ENCODE results near the gene HES4.

The HES4 gene, protein sequence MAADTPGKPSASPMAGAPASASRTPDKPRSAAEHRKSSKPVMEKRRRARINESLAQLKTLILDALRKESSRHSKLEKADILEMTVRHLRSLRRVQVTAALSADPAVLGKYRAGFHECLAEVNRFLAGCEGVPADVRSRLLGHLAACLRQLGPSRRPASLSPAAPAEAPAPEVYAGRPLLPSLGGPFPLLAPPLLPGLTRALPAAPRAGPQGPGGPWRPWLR

DNA sequence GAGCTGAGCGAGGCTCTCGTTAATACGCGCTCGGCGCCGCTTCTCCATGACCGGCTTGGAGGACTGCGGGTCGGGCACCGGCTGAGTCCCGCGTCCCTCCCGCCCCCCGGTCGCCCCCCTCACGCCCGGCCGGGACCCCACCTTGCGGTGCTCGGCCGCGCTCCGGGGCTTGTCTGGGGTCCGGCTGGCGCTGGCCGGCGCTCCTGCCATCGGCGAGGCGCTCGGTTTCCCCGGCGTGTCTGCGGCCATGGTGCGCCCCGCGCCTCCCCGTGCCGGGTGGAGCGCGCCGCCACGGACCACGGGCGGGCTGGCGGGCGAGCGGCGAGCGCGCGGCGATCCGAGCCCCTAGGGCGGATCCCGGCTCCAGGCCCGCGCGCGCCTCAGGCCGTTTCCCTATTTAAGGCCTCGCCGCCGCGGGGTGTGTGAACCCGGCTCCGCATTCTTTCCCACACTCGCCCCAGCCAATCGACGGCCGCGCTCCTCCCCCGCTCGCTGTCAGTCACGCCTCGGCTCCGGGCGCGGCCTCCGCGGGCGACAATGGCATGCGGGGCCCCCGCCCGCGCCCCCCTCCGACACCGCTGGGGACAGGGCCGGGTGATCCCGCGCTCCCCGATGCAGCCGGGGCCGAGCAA, at the start of gene HES4:
Gene HES4, minus strand, starts transcription at position 373 of the 632 bp plus-strand sequence. Its CDS starts 124 bp downstream, at position 249.
- DNase-seq = peak; percentile 95

DNA sequence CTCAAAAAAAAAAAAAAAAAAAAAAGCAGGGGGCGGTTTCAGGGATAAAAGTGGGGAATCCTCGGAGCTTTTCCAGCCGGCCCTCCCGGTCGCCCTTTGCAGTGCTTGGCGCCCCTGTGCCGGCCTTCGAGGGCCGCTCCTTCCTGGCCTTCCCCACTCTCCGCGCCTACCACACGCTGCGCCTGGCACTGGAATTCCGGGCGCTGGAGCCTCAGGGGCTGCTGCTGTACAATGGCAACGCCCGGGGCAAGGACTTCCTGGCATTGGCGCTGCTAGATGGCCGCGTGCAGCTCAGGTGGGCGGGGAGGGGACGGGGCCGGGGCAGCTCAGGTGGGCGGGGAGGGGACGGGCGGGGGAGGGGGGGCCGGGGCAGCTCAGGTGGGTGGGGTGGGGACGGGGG, 48.9 kb upstream of the HES4 start:
- DNase-seq = no peak

DNA sequence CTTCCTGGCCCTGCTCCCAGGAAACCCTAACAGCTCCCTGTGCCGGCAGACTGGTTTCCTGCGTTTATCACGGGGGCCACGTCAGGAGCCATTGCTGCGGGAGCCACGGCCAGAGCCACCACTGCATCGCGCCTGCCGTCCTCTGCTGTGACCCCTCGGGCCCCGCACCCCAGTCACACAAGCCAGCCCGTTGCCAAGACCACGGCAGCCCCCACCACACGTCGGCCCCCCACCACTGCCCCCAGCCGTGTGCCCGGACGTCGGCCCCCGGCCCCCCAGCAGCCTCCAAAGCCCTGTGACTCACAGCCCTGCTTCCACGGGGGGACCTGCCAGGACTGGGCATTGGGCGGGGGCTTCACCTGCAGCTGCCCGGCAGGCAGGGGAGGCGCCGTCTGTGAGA, 48.1 kb upstream of the HES4 start:
- DNase-seq = no peak

DNA sequence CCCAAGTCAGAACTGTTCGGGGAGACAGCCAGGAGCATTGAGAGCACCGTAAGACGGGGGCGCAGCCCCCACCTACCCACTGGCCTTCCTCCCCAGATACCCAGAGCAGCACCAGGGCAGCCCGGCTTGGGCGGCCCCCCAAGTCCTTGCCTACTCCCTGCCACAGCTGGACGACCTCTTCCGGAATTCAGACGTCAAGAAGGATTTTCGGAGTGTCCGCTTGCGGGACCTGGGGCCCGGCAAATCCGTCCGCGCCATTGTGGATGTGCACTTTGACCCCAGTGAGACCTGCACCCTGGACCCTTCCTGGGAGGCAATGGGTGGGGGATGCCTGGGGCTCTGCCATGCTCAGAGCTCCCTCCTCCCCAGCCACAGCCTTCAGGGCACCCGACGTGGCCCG, 47.5 kb upstream of the HES4 start:
- no peak for DNase-seq

DNA sequence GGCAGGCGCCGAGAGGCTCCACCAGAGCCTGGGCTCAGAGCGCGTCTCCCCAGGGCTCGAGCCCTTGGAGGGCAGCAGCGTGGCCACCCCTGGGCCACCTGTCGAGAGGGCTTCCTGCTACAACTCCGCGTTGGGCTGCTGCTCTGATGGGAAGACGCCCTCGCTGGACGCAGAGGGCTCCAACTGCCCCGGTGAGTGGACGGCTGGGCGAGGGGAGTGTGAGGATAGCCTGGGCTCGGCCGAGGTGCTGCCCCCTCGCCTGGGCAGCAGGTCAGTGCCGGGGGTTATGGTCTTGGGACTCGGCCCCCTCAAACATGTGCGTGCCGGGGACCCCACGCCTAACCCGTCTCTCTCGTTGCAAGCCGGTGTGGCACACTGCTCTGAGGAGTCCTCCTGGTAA, 46.9 kb upstream of the HES4 start:
- no peak for DNase-seq

DNA sequence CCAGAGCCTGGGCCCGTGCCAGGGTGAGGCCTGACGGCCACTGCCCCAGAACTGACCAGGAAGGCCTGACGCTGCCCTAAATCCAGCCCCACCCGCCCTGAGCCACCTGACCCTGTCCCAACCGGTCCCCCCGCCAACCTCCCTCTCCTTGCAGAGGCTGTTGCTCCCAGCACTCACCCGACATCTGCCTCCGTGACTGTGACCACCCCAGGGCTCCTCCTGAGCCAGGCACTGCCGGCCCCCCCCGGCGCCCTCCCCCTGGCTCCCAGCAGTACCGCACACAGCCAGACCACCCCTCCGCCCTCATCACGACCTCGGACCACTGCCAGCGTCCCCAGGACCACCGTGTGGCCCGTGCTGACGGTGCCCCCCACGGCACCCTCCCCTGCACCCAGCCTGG, 46.3 kb upstream of the HES4 start:
- no peak for DNase-seq

DNA sequence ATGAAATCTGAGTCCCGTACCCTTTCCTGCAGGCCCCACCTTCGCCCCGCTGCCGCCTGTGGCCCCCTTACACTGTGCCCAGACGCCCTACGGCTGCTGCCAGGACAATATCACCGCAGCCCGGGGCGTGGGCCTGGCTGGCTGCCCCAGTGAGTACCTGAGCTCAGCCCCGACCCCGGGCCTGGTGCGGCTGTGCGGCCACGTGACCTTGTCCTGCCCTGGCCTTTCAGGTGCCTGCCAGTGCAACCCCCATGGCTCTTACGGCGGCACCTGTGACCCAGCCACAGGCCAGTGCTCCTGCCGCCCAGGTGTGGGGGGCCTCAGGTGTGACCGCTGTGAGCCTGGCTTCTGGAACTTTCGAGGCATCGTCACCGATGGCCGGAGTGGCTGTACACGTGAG, 45.2 kb upstream of the HES4 start:
- no peak for DNase-seq

DNA sequence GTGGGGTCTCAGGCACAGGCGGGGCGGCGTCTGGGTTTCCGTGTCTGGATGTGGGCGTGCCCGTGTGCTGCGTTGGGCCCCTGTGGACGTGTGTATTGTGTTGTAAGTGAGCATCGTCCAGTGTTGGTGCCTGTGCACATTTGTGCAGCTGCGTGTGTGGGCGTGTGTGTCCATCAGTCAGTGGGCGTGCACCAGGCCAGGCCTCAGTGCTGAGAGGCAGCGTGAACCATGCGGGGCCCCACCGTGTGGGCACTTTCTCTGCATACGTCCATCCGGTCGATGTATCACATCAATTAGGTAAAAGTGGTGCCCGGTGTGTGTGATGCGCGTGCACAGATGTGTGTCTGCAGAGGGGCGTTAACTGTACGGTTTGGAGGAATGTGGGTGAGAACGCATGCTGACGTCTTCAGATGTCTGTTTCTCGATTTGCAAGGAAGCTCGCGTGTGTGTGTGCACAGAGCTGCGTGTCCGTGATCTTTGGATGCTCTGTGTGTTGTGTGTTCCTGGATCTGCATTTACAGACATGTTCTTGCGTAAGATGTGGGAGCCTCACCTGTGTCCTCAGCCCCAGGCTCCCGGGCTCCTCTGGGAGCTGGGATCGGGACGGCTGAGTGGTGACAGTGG, 44.7 kb upstream of the HES4 start:
- DNase-seq = no peak

DNA sequence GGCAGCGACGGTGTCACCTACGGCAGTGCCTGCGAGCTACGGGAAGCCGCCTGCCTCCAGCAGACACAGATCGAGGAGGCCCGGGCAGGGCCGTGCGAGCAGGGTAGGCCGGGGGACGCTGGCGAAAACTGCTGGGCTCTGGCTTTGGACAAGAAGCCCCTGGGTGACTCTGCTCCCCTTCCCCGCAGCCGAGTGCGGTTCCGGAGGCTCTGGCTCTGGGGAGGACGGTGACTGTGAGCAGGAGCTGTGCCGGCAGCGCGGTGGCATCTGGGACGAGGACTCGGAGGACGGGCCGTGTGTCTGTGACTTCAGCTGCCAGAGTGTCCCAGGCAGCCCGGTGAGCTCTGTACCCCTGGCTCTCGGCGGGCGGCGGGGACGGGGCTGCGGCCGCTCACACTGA, 44.0 kb upstream of the HES4 start:
- no peak for DNase-seq

DNA sequence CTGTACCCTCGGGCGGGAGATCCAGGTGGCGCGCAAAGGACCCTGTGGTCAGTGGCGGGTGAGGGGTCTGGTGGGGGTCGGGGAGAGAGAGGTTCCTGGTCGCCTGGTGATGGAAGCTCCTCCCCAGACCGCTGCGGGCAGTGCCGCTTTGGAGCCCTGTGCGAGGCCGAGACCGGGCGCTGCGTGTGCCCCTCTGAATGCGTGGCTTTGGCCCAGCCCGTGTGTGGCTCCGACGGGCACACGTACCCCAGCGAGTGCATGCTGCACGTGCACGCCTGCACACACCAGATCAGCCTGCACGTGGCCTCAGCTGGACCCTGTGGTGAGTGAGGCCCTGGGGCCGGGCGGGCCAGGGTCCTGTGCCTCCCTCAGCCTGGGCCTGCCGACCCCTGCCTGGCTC, 43.5 kb upstream of the HES4 start:
- DNase-seq = no peak

DNA sequence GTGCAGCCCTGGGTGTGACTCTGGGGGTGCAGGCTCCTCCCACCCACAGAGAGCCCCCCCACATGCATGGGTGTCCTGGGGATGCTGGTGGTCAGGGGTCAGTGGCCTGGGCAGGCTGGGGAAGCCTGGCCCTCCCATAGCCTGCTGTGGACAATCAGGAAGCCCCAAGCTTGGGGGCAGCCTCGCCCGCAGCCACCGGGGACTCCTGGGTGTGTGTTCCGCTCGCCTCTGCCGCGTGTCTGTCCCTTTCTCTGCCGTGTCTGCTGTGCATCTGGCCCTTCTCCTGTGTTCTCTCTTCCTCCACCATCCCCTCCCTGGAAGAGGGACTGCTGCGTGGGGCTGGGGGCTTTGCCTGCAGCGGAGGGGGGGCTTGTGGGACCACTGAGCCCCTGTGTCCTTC, 42.9 kb upstream of the HES4 start:
- DNase-seq = no peak

DNA sequence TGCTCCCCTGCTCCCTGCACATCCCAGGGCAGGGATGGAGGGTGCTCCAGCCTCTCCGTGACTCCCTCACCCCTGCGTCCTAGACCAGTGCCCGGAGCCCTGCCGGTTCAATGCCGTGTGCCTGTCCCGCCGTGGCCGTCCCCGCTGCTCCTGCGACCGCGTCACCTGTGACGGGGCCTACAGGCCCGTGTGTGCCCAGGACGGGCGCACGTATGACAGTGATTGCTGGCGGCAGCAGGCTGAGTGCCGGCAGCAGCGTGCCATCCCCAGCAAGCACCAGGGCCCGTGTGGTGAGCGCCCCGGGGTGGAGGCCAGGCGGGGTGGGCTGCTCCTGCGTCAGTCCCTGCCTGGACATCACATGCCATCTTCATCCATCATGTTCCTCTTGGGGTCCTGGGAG, 42.0 kb upstream of the HES4 start:
- no peak for DNase-seq

DNA sequence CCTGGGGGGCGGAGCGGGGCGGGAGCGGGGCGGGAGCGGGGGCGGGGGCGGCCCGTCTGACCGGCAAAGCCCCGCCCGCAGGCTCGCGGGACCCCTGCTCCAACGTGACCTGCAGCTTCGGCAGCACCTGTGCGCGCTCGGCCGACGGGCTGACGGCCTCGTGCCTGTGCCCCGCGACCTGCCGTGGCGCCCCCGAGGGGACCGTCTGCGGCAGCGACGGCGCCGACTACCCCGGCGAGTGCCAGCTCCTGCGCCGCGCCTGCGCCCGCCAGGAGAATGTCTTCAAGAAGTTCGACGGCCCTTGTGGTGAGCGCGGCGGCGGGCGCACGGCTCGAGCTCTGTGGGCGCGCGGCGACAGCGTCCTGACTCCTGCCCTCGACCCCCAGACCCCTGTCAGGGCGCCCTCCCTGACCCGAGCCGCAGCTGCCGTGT, 41.2 kb upstream of the HES4 start:
- DNase-seq = no peak

DNA sequence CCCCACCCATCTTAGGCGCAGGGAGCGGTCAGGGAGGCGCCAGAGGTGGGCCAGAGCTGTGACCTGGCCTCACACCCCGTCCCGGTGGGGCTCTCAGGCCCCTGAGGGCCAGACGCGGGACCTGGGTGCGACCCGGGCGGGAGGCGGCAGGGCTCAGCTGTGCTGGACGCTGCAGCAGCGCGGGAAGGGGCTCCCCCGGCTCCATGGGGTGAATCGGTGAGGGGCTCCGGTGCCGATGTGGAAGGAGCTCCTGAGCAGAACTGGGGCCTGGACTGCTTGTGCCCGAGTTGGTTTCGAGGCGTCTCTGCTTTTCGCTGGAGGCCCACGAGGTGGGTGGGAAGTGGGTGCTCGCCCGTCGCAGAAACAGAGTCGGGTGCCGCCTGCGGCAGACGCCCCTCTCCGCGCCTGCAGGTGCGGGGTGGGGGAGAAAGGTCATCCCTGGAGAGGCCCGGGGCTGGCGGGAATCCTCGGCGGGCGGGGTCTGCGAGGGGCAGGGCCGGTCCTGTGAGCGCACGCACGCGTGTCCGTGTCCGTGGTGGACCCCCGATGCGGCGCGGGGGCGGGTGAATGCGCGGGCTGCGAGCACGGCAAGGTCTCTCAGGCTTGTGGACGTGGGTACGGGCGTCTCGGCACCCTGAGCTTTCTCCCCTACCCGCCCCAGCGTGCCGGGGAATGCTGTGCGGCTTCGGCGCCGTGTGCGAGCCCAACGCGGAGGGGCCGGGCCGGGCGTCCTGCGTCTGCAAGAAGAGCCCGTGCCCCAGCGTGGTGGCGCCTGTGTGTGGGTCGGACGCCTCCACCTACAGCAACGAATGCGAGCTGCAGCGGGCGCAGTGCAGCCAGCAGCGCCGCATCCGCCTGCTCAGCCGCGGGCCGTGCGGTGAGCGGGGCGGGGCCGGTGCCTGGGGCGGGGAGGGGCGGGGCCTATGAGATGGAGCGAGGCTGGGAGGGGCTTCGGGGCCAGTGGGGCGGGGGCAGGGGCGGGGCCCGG, 40.4 kb upstream of the HES4 start:
- peak; percentile 84 for DNase-seq

DNA sequence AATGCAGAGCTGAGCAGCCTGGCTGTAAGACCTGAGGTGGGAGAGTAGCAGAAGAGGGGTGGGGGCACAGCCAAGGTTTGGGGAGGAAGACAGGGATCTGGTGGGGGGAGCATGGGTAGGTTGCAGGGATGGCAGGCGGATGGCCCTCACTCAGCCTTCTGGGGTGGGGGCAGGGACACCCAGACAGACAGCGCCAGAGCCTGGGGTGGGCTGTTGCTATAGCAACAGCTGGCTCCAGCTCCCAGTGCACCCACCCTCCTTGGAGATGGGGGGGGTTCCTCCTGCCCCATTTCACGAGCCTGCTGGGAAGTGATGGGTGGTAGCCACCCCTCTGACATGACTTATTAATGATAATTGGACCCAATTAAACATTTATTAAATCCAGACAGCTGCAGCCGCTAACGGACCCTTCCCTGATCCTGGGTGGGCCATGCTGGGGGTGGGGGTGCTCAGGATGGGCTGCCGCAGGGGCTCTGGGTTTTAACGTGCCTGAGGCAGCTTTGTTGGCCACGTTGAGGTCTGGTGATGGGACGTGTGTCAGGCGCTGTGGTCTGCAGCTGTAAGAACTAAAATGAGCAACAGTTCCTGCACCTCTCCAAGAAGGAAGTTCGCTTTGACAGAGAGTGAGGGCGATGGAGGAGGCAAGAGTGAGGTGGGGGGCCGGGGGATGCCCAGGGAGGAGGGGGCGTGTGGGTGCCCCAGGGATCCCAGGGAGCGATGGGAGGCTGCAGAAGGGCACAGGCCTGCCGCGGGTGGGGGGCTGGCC, 39.4 kb upstream of the HES4 start:
- DNase-seq = no peak

DNA sequence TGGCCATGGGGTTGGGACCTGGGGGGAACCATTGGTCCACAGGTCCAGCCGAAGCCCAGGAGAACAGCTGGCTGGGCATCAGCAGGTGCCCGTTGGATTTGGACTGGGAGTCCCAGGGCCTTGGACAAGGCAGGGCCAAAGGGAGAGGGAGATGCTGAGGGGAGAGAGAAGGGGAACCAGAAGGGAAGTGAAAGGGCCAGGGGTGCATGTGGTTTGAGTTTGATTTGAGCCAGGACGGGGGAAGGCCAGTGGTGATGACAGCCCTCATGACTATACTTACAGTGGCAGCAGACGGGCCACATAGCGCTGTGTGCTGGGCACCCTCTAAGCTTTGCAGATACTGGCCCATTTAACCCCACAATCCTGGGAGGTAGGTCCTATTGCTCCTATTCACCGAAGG, 38.8 kb upstream of the HES4 start:
- no peak for DNase-seq

DNA sequence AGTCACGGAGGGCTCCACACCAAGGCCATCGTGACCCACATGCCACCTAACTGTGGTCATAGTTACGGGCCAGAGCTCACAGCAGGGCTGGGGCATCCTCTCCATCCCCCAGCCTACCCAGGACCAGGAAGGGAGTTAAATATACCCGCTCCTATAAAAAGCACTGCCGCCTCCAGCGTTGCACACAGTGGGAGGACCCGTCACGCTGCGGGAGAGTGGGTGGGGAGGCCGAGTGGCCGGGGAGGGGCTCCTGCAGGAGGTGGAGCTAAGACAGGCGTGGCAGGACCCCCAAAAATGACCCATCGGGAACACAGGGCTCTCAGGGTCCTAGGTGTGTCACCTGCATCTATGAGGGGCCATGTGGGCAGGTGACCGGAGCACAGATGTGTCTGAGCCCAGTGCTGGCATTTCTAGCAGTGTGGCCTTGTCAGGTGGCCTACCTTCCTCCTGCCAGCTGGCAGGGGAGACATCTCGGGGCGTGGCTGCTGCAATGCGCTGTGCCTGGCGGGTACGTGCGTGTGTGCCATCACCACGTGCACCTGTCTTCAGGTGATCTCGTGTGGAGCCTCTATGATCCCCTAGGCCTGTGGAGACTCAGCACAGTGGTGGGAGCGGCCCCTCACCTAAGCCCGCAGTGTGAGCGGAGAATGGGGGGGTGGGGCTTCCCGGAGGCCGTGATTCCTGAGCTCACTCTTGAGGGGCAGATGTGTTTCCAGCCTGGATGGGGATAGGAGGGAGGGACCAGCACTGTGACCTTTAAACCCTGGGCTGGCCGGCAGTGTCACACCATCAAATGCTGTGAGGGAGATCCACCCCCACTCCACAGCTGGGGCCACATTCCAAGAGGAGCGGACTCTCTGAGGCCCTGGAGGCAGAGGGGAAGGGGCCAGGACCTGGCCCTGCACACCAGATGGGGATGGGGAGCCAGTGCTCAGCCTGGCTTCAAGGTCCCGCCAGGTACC, 37.8 kb upstream of the HES4 start:
- DNase-seq = no peak

DNA sequence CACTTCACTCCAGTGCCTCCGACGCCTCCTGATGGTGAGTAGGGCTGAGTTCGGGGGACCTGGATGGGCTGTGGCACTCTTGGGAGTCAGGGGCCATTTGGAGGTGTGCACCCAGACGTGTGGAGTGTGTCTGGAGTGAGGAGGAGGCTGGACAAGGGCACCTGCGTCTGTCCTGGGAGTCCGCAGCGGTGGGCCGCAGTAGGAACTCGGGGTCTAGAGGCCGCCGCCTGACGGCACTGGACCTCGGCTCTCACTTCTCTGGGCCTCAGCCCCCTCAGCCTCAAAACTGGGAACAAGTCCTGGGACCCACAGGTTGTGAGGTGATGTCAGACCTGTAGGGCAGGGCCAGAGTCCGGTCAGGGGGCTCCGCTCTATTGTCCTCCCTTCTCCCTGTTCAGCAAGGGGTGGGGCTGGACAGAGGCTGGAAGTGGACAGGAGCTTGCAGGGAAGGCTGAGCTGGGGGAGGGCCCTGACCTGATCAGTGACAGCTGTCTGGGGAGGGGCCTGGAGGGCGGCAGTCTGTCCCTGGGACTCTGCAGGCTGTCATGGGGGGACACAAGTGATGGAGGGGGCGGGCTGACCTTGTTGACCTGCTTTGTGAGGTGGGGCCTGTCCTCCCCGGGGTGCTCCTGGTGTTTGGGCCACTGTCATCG, 35.5 kb upstream of the HES4 start:
- DNase-seq = no peak

DNA sequence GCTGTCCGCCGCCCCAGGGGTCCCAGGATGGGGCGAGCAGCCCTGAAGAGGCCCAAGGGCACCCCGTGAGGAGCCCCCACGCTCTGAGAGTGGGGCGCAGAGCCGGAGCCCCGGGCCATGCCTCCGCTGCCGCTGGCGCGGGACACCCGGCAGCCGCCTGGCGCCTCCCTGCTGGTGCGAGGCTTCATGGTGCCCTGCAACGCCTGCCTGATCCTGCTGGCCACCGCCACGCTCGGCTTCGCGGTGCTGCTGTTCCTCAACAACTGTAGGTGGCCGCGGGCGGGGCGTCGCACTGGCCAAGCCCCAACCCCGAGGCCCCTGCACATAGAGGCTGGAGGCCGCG, 34.5 kb upstream of the HES4 start:
- DNase-seq = no peak

DNA sequence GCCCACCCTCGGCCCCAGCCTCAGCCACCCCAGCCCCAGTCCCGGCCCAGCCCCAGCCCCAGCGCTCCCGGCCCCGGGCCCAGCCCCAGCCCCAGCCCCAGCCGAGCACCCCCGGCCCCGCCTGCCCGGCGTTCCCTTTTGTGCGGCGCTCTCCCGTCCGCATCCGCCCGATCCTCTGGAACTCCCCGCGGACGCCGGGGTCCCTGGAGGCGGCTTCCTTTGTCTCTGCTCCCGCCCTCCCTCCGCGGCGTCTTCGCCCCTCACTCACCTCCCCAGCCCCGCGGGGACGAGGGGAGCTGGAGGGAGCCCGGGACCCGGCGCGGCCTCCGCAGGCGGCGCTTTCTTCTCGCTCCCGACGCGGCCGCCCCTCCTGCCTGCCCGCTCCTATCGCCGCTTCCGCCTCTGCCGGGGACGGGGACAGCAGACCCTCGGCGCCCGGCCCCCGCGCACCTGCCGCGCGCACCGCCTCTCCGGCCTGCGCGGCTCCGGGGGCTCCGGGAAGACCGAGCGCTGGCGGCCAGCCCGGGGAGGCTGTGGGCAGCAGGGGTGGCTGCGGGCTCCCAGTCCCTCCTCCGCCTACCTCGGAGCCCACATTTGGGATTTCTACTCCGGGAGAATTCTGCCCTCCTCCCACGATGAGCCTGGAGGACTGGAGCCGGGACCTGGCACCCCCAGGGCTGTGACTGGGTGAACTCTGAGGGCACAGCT, 34.0 kb upstream of the HES4 start:
- no peak for DNase-seq

Data from left hindlimb (tissue), 1 donor.